Measurements from ENCODE around the gene MPP3. TPM values are rescaled to one million over a fixed set of nuclear protein-coding genes. Genes with fewer than 3 reads are reported as not detected.

Gene MPP3
- total RNA-seq, 6 experiments from 2014 or later, result 5.5 to 6.9 (median 5.9) TPM

- H3K9me3 Mint-ChIP-seq, result no peaks in the 10 kb centered on the region
- DNase-seq, result no peak
- peaks cover 32% of the 10 kb centered on the region for H3K36me3 Mint-ChIP-seq (ENCODE audit: low read depth)
- H3K4me3 Mint-ChIP-seq, result no peak overlapping the region
- H3K4me1 Mint-ChIP-seq (ENCODE audit: low read depth), result peaks cover 23% of the 10 kb centered on the region
- TF ChIP-seq, protein P1, sequence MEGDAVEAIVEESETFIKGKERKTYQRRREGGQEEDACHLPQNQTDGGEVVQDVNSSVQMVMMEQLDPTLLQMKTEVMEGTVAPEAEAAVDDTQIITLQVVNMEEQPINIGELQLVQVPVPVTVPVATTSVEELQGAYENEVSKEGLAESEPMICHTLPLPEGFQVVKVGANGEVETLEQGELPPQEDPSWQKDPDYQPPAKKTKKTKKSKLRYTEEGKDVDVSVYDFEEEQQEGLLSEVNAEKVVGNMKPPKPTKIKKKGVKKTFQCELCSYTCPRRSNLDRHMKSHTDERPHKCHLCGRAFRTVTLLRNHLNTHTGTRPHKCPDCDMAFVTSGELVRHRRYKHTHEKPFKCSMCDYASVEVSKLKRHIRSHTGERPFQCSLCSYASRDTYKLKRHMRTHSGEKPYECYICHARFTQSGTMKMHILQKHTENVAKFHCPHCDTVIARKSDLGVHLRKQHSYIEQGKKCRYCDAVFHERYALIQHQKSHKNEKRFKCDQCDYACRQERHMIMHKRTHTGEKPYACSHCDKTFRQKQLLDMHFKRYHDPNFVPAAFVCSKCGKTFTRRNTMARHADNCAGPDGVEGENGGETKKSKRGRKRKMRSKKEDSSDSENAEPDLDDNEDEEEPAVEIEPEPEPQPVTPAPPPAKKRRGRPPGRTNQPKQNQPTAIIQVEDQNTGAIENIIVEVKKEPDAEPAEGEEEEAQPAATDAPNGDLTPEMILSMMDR (IDR thresholded peaks at IDR 0.05), result no peak
- peaks cover 2% of the 10 kb centered on the region; the same call in 1 of the 2 replicates for H3K27me3 Mint-ChIP-seq (ENCODE audit: insufficient read depth)
- no peak overlapping the region for H3K27ac Mint-ChIP-seq
Observed at GRCh38 chr17:43818966-43819365, 14.0 kb downstream of the MPP3 start.

GRCh38 chr17:43817826-43818225 lies 15.1 kb downstream of the MPP3 start:
- no peak for DNase-seq
- H3K27ac Mint-ChIP-seq, result no peak overlapping the region
- TF ChIP-seq, protein P1 (IDR thresholded peaks at IDR 0.05), result no peak

DNA sequence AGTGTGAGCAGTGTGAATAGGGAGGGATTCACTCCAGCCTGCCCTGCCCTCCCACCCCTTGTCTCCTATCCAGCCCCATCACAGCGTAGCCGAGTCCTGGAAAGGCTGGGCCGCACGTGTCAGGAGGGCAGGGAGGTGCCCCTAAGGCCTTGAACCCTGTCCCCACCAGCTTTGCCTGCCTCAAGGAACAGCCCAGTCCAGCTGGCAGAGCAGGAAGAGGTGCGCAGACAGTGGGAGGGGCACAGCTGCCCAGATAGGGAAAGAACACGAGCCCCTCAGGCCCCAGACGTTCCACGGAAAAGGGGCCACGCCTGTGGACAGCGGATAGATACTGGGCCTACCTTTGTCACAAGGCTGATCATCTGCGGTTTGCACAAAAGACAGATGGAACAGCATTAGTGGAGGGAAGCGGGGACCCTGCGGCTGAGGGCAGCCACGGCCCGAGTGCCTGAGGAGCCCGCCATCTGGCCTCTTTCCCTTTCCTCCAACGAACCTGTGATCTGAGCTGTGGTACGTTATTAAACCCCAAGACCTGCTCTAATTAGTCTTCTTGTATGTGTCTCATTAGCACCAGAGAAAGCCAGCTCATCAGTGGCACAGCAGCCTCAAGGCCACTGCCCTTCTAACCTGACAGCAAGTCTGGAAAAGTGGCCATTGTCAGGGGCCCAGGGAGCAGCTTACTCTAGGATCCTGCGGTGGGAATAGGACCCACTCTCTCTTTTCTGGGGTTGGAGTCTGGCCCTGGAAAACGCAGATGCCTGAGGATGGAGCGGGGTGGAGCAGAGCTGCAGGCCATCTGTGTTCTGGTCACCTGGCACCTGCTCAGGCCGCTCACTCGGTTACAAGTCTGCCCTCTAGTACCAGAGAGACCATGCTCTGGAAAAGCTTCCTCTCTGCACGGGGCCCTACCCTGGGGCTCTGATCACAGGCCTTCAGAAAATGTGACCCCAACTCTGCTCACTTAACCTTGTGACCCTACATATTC lies 16.3 kb downstream of the MPP3 start:
- TF ChIP-seq, protein P1 (IDR thresholded peaks at IDR 0.05), result no peak
- H3K27me3 Mint-ChIP-seq (ENCODE audit: insufficient read depth), result peaks cover 2% of the 10 kb centered on the region; the same call in 1 of the 2 replicates
- DNase-seq, result no peak
- peaks cover 32% of the 10 kb centered on the region for H3K36me3 Mint-ChIP-seq (ENCODE audit: low read depth)
- H3K27ac Mint-ChIP-seq, result no peak overlapping the region
- H3K4me3 Mint-ChIP-seq, result no peak overlapping the region
- H3K9me3 Mint-ChIP-seq, result no peaks in the 10 kb centered on the region
- peaks cover 11% of the 10 kb centered on the region for H3K4me1 Mint-ChIP-seq (ENCODE audit: low read depth)

More at GRCh38 chr17:43817826-43818225, 15.1 kb downstream of the MPP3 start:
- Mint-ChIP-seq H3K4me3 (no peak overlapping the region), H3K36me3 (ENCODE audit: low read depth) (peaks cover 27% of the 10 kb centered on the region), H3K9me3 (no peaks in the 10 kb centered on the region), H3K27me3 (ENCODE audit: insufficient read depth) (peaks cover 2% of the 10 kb centered on the region; the same call in 1 of the 2 replicates), H3K4me1 (ENCODE audit: low read depth) (peaks cover 13% of the 10 kb centered on the region)

- H3K27me3 Mint-ChIP-seq (ENCODE audit: insufficient read depth), result no peaks in the 10 kb centered on the region; the same call in 1 of the 2 replicates
- H3K4me1 Mint-ChIP-seq (ENCODE audit: low read depth), result peaks cover 11% of the 10 kb centered on the region
- H3K36me3 Mint-ChIP-seq (ENCODE audit: low read depth), result peaks cover 25% of the 10 kb centered on the region
- H3K9me3 Mint-ChIP-seq, result no peaks in the 10 kb centered on the region
- DNase-seq, result peak; percentile 54
- TF ChIP-seq, protein P1 (IDR thresholded peaks at IDR 0.05), result no peak
- H3K4me3 Mint-ChIP-seq, result peak overlapping the region; percentile 22
- H3K27ac Mint-ChIP-seq, result peak overlapping the region; percentile 56
Observed at GRCh38 chr17:43814714-43815113, 18.2 kb downstream of the MPP3 start.

DNA sequence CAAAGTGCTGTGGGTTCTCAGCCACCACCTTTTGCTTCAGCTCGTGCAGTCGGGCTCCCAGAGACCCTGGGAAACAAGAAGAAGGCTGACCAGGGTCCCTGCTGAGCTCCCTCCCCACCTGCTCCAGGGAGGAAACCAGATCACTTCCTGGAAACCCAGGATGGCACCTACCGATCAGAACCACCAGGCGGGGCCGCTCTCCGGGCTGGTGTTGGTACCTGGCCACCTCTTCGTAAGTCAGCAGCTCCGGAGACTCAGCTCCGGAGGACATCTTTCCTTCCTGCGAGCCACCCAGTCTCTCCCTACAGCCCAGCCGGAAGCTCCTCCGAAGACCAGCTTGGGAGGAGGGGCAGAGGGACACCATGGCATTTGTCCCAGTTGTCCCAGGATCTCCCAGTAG lies 18.9 kb downstream of the MPP3 start:
- Mint-ChIP-seq H3K4me3 (no peak overlapping the region), H3K27ac (no peak overlapping the region), H3K36me3 (ENCODE audit: low read depth) (peaks cover 25% of the 10 kb centered on the region), H3K9me3 (no peaks in the 10 kb centered on the region), H3K4me1 (ENCODE audit: low read depth) (peaks cover 11% of the 10 kb centered on the region), H3K27me3 (ENCODE audit: insufficient read depth) (no peaks in the 10 kb centered on the region; the same call in 1 of the 2 replicates)
- TF ChIP-seq, protein P1 (IDR thresholded peaks at IDR 0.05), result no peak
- no peak for DNase-seq

All from HFFc6 (cell line).